Measurements from ENCODE around the gene TTC16. TPM values are rescaled to one million over a fixed set of nuclear protein-coding genes. Genes with fewer than 3 reads are reported as not detected.

Gene TTC16
- total and polyA plus RNA-seq, 2 experiments from 2014 or later = not detected

DNA sequence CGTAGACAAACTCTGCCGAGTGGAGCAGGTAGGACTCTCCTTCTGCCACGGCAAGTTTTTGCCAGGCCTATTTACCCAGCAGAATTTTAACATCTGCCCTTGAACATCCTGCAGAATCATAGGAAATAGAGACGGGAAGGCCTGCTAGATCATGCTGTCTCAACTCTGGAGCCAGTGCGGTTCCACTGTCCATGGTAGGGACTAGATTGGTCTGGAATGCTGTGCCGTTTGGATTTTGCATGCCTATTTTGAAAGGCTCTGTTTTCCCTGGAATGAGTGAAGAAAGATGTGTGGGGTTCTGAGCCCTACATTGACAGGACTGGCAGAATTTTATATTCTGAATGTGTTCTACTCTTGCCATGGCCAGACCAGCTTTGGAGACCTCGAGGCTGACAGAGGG is 42.6 kb upstream of the TTC16 start:
- 92% methylated on average over 7 of the region's 7 CpGs for WGBS (ENCODE audit: low lambda C conversion rate, missing lambda C conversion rate)
- H3K9me3 ChIP-seq (ENCODE audit: low read depth) = no peaks in the 10 kb centered on the region
- no peaks in the 10 kb centered on the region for H3K79me2 ChIP-seq

GRCh38 chr9:127676638-127677037 is 39.2 kb upstream of the TTC16 start:
- H3K4me1 ChIP-seq (ENCODE audit: insufficient read depth) = no peaks in the 10 kb centered on the region
- no peaks in the 10 kb centered on the region for H4K20me1 ChIP-seq (ENCODE audit: insufficient read depth, poor library complexity, severe bottlenecking)
- H3K79me2 ChIP-seq = no peaks in the 10 kb centered on the region
- TF ChIP-seq EZH2phosphoT487 (IDR thresholded peaks at IDR 0.05; ENCODE audit: low read depth, severe bottlenecking, unreplicated experiment) (no peak), EZH2 (IDR thresholded peaks at IDR 0.05; ENCODE audit: borderline replicate concordance) (no peak)
- TF ChIP-seq, protein P1, sequence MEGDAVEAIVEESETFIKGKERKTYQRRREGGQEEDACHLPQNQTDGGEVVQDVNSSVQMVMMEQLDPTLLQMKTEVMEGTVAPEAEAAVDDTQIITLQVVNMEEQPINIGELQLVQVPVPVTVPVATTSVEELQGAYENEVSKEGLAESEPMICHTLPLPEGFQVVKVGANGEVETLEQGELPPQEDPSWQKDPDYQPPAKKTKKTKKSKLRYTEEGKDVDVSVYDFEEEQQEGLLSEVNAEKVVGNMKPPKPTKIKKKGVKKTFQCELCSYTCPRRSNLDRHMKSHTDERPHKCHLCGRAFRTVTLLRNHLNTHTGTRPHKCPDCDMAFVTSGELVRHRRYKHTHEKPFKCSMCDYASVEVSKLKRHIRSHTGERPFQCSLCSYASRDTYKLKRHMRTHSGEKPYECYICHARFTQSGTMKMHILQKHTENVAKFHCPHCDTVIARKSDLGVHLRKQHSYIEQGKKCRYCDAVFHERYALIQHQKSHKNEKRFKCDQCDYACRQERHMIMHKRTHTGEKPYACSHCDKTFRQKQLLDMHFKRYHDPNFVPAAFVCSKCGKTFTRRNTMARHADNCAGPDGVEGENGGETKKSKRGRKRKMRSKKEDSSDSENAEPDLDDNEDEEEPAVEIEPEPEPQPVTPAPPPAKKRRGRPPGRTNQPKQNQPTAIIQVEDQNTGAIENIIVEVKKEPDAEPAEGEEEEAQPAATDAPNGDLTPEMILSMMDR (IDR thresholded peaks at IDR 0.05; ENCODE audit: poor library complexity) = no peak
- H2AFZ ChIP-seq = no peak overlapping the region
- H3K9me2 ChIP-seq (replicated peaks; ENCODE audit: insufficient read depth) = no peaks in the 10 kb centered on the region
- DNase-seq (ENCODE audit: low spot score) = no peak
- no peaks in the 10 kb centered on the region for H3K36me3 ChIP-seq (replicated peaks; ENCODE audit: insufficient read depth, low read depth)
- 91% methylated on average over 12 of the region's 12 CpGs for WGBS (ENCODE audit: low lambda C conversion rate, missing lambda C conversion rate)
- H3K9me3 ChIP-seq (ENCODE audit: low read depth) = no peaks in the 10 kb centered on the region
- no peak overlapping the region for H3K4me2 ChIP-seq
- H3K27ac ChIP-seq = no peak overlapping the region
- H3K4me3 ChIP-seq = no peak overlapping the region
- H3K27me3 ChIP-seq = no peaks in the 10 kb centered on the region

More for the DNA sequence above, 42.6 kb upstream of the TTC16 start:
- Histone ChIP-seq H3K36me3 (replicated peaks; ENCODE audit: insufficient read depth, low read depth) (no peaks in the 10 kb centered on the region), H3K9me2 (replicated peaks; ENCODE audit: insufficient read depth) (no peaks in the 10 kb centered on the region), H3K4me1 (ENCODE audit: insufficient read depth) (no peaks in the 10 kb centered on the region), H3K27ac (no peak overlapping the region), H3K4me2 (no peak overlapping the region), H3K4me3 (no peak overlapping the region), H3K27me3 (no peaks in the 10 kb centered on the region), H4K20me1 (ENCODE audit: insufficient read depth, poor library complexity, severe bottlenecking) (no peaks in the 10 kb centered on the region), H2AFZ (no peak overlapping the region)
- DNase-seq (ENCODE audit: low spot score) = no peak
- TF ChIP-seq EZH2phosphoT487 (IDR thresholded peaks at IDR 0.05; ENCODE audit: low read depth, severe bottlenecking, unreplicated experiment) (no peak), EZH2 (IDR thresholded peaks at IDR 0.05; ENCODE audit: borderline replicate concordance) (no peak)
- TF ChIP-seq, protein P1 (IDR thresholded peaks at IDR 0.05; ENCODE audit: poor library complexity) = no peak

DNA sequence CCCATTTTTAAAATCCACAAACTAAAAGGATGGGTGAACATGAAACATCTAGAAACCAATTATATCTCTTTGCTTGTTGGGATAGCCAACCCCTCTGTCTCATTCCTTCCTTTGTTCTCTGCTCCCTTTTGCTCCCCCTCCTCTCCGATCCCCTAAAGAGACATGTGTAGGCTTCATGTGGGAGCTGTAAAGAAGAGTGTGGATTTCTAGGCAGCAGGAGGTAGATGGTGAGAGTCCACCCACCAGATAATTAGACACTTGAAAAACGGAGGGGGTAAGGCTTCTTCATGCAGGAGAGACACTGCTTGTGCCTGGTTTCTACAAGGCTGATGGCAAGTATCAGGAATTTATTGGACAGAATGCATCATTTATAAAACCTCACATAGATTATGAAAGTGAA is 36.4 kb upstream of the TTC16 start:
- no peak overlapping the region for H2AFZ ChIP-seq
- no peaks in the 10 kb centered on the region for H3K36me3 ChIP-seq (replicated peaks; ENCODE audit: insufficient read depth, low read depth)
- no peaks in the 10 kb centered on the region for H3K79me2 ChIP-seq
- no peaks in the 10 kb centered on the region for H3K9me2 ChIP-seq (replicated peaks; ENCODE audit: insufficient read depth)
- H3K4me1 ChIP-seq (ENCODE audit: insufficient read depth) = no peaks in the 10 kb centered on the region
- WGBS (ENCODE audit: low lambda C conversion rate, missing lambda C conversion rate) = 73% methylated on average over 2 of the region's 2 CpGs
- H3K9me3 ChIP-seq (ENCODE audit: low read depth) = no peaks in the 10 kb centered on the region
- H4K20me1 ChIP-seq (ENCODE audit: insufficient read depth, poor library complexity, severe bottlenecking) = no peaks in the 10 kb centered on the region
- H3K4me3 ChIP-seq = no peak overlapping the region
- H3K27ac ChIP-seq = no peak overlapping the region
- H3K27me3 ChIP-seq = no peaks in the 10 kb centered on the region
- TF ChIP-seq EZH2phosphoT487 (IDR thresholded peaks at IDR 0.05; ENCODE audit: low read depth, severe bottlenecking, unreplicated experiment) = no peak
- TF ChIP-seq, protein P1 (IDR thresholded peaks at IDR 0.05; ENCODE audit: poor library complexity) = no peak
- no peak for TF ChIP-seq EZH2 (IDR thresholded peaks at IDR 0.05; ENCODE audit: borderline replicate concordance)
- DNase-seq (ENCODE audit: low spot score) = no peak
- no peak overlapping the region for H3K4me2 ChIP-seq

DNA sequence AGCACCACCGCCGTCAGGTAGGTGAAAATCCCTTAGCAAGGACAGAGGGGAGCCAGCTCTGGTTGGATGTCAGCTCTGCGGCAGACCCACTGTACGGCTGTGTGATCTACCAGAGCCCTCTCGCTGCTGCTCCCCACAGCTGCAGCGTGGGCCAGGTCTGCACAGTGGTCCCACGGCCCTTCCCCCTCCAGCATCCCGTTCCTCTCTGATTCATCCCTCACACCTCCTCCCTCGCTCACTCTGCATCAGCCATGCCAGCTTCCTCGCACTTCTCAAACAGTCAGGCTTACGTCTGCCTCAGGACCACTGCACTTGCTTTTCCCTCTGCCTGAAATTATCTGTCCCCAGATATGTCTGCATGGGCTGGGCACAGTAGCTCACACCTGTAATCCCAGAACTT is 35.7 kb upstream of the TTC16 start:
- H3K4me2 ChIP-seq = no peak overlapping the region
- no peaks in the 10 kb centered on the region for H3K9me3 ChIP-seq (ENCODE audit: low read depth)
- no peaks in the 10 kb centered on the region for H3K79me2 ChIP-seq
- no peaks in the 10 kb centered on the region for H3K27me3 ChIP-seq
- TF ChIP-seq EZH2 (IDR thresholded peaks at IDR 0.05; ENCODE audit: borderline replicate concordance) (no peak), EZH2phosphoT487 (IDR thresholded peaks at IDR 0.05; ENCODE audit: low read depth, severe bottlenecking, unreplicated experiment) (no peak)
- TF ChIP-seq, protein P1 (IDR thresholded peaks at IDR 0.05; ENCODE audit: poor library complexity) = no peak
- no peaks in the 10 kb centered on the region for H3K36me3 ChIP-seq (replicated peaks; ENCODE audit: insufficient read depth, low read depth)
- H3K4me1 ChIP-seq (ENCODE audit: insufficient read depth) = no peaks in the 10 kb centered on the region
- no peak for DNase-seq (ENCODE audit: low spot score)
- 92% methylated on average over 11 of the region's 11 CpGs for WGBS (ENCODE audit: low lambda C conversion rate, missing lambda C conversion rate)
- no peaks in the 10 kb centered on the region for H4K20me1 ChIP-seq (ENCODE audit: insufficient read depth, poor library complexity, severe bottlenecking)
- no peak overlapping the region for H2AFZ ChIP-seq
- no peak overlapping the region for H3K4me3 ChIP-seq
- no peak overlapping the region for H3K27ac ChIP-seq
- no peaks in the 10 kb centered on the region for H3K9me2 ChIP-seq (replicated peaks; ENCODE audit: insufficient read depth)

All from hepatocyte (in vitro differentiated cells).